GM12892 (cell line): ENCODE measurements around the gene ADM2.

Source experiments
- POLR2A ChIP-seq: IDR thresholded peaks from 2 replicates; pipeline ENCODE4 v1.6.1; 2011; ENCODE audit warnings: low read depth, low read length, control low read depth
- POLR2AphosphoS5 ChIP-seq: IDR thresholded peaks from 2 replicates; pipeline ENCODE4 v1.6.1; 2011; ENCODE audit warnings: low read depth, low read length, control low read depth

DNA sequence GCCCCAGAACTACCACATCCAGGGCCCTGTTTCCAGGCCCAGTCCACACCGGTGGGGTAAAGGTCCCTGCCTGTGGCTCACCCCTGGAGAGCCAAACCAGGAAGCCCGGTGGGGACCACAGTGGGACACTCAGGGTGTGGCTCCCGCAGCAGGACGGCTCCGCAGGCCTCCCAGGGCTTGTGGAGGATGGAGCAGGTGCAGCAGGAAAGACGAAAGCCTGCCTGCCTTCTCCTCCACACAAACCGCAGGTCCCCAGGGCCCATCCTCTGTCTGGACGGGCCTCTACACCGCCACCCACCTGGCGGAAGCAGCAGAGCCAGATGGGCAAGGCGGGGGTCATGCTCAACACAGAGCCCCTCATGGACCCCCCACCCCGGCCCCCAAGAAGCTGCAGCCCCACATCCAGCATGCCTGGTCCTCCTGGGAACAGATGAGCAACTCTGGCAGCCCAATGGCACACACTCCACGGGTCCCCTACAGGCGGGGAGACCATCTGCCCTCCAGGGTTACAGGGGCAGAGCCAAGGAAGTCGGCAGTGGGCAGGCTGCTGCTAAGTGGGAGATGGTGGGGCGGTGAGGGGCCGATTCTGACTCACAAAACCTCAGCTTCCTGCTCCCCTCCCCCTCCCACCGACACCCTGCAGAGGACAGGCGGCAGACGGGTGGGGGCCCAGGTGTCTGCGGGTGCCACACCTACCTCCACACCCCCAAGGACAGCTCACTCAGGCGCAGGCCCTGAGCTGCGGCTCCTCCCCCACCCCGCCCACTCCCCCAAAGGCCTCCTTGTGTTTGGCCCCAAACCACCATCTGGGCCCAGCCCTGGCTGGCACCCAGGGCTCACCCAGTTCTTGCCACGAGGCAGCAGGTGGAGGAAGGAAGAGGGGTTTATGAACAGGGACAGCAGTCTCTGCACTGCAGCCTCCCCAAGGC lies 11.7 kb upstream of the ADM2 start:
- peak; percentile 50 for TF ChIP-seq POLR2AphosphoS5
- TF ChIP-seq POLR2A, result peak; percentile 44; the same call in 1 of the 2 replicates
